ENCODE results near the gene MTMR12. TPM values are rescaled to one million over a fixed set of nuclear protein-coding genes. Genes with fewer than 3 reads are reported as not detected.

Gene MTMR12
- total and polyA plus RNA-seq, 2 of the 13 experiments (the other 11 are each of a cell fraction or from before 2014, with no cell fraction given) = 23.4 to 36.6 TPM

- POLR2A ChIA-PET = interaction anchor here (0.7 to 5.0 kb wide), 15 partner anchors 11 to 159 kb away, joined by 3 to 78 read pairs (median 4); partner anchors contain the start of genes GOLPH3, MTMR12 and ZFR
- Histone ChIP-seq H3K27me3 (ENCODE audit: control insufficient read depth in 1 of 2, insufficient read depth in 2 of 2, low read length in 2 of 2) (no peaks in the 10 kb centered on the region), H3K27ac (ENCODE audit: extremely low read length, insufficient read depth, low read length) (peak overlapping the region; percentile 95), H3K4me2 (ENCODE audit: low read depth, low read length) (peak overlapping the region; percentile 73), H3K9me3 (ENCODE audit: low read length) (no peaks in the 10 kb centered on the region), H3K9ac (ENCODE audit: insufficient read depth, low read depth, low read length) (peak overlapping the region; percentile 81), H3K79me2 (ENCODE audit: insufficient read depth, low read length) (no peaks in the 10 kb centered on the region), H2AFZ (ENCODE audit: low read length) (no peak overlapping the region), H3K36me3 (replicated peaks in 1 of 2; ENCODE audit: control insufficient read depth in 1 of 2, insufficient read depth in 2 of 2, low read length in 2 of 2) (no peaks in the 10 kb centered on the region), H3K4me3 (replicated peaks in 1 of 3; ENCODE audit: insufficient read depth in 1 of 3, low read depth in 2 of 3, low read length in 3 of 3) (peak overlapping the region in 1 of 3 experiments; percentile 54; a peak in 2 of 6 replicates), H4K20me1 (ENCODE audit: insufficient read depth, low read length) (no peaks in the 10 kb centered on the region), H3K4me1 (ENCODE audit: insufficient read depth, low read length) (peaks cover 60% of the 10 kb centered on the region)
- ATAC-seq (peak; percentile 16), DNase-seq (ENCODE audit: low spot score) (no peak), FAIRE-seq (no peak)
- no TSS peak for BruUV-seq (replicated peaks)
- in situ Hi-C loops (cut with HindIII; ENCODE audit: extremely low pct_ligation_motif_present, low pct_unique_long_range_greater_than_20kb) = no loop called here
- intact Hi-C loops (cut with micrococcal nuclease; ENCODE audit: unreplicated experiment) = loop anchor here (2.0 to 10.0 kb wide), 3 partner anchors 16 to 166 kb away; no protein-coding TSS in a partner anchor
- CTCF ChIA-PET (ENCODE audit: low intra/inter-chr PET ratio, low total read pairs) = interaction anchor here (2.9 kb wide), 1 partner anchor 97 kb away, joined by 19 read pairs; no protein-coding TSS in a partner anchor
- WGBS (ENCODE audit: low lambda C conversion rate) = 68% methylated on average over 11 of the region's 11 CpGs
- TF ChIP-seq MED8 (CRISPR knock-in tag; IDR thresholded peaks at IDR 0.05; ENCODE audit: insufficient replicate concordance) (peak; percentile 25), PTBP1 (IDR thresholded peaks at IDR 0.05; ENCODE audit: low read depth, low read length, poor library complexity, severe bottlenecking) (no peak), SOX13 (IDR thresholded peaks at IDR 0.05) (no peak), SOX13 (CRISPR knock-in tag; conservative IDR thresholded peaks at IDR 0.05 in 1 of 2, IDR thresholded peaks at IDR 0.05 in 1 of 2) (0 out of 4 replicates have a peak, but pooled peaks of 1 of the 2 experiments have one; percentile 19), NRL (CRISPR knock-in tag; IDR thresholded peaks at IDR 0.05; ENCODE audit: borderline replicate concordance) (no peak), ZNF687 (CRISPR knock-in tag; IDR thresholded peaks at IDR 0.05) (peak; percentile 70), HNF4A (CRISPR knock-in tag; IDR thresholded peaks at IDR 0.05) (peak; percentile 48), ZNF609 (CRISPR knock-in tag; IDR thresholded peaks at IDR 0.05; ENCODE audit: borderline replicate concordance) (peak; percentile 27; the same call in 1 of the 2 replicates), ZMYM2 (CRISPR knock-in tag; IDR thresholded peaks at IDR 0.05) (no peak), ATF1 (CRISPR knock-in tag; IDR thresholded peaks at IDR 0.05) (no peak), TEAD2 (CRISPR knock-in tag; IDR thresholded peaks at IDR 0.05) (no peak), RARA (CRISPR knock-in tag; IDR thresholded peaks at IDR 0.05) (peak; percentile 74), ZFX (CRISPR knock-in tag; IDR thresholded peaks at IDR 0.05; ENCODE audit: low read depth) (0 out of 2 replicates have a peak, but pooled peaks have one; percentile 19)
These were observed 17.6 kb upstream of the MTMR12 start for GRCh38 chr5:32330126-32330971.

Measured in HepG2 (cell line).